GM18907 (cell line): ENCODE results near the gene MICAL2.

Experiments
- ATAC-seq: cut with Tn5 transposase; IDR thresholded peaks from one replicate; pipeline ENCODE4 v1.9.1; 2021; ENCODE audit warnings: mild to moderate bottlenecking, moderate library complexity; ENCODE audit not compliant: unreplicated experiment

MICAL2 gene

GRCh38 chr11:12183827-12184620 lies 73.6 kb downstream of the MICAL2 start:
- ATAC-seq, result no peak

GRCh38 chr11:12184699-12185098 lies 74.3 kb downstream of the MICAL2 start:
- no peak for ATAC-seq

DNA sequence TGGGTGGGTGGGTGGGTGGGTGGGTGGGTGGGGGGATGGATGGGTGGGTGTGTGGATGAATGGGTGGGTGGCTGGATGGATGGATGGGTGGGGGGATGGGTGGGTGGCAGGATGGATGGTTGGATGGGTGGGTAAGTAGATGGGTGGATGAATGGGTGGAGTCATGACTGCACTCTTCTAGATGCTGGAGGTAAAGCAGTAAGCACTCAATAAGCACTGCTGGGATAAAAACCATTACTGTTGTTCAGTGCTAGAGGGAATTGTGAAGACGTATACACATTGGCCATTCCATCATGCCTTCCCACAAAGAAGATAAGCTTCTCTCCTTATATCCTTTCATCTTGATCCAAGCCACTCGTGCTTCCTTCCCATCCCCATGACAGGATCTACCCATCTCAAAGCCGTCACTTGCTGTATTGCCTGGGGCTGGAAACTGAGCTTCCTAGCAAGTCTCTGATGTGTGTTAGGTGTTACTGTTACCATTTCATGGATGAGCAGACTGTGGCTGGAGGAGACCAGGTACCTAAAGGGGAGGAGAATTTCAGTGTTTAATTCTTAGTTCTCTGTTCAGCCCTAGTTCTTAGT lies 74.8 kb downstream of the MICAL2 start:
- no peak for ATAC-seq

DNA sequence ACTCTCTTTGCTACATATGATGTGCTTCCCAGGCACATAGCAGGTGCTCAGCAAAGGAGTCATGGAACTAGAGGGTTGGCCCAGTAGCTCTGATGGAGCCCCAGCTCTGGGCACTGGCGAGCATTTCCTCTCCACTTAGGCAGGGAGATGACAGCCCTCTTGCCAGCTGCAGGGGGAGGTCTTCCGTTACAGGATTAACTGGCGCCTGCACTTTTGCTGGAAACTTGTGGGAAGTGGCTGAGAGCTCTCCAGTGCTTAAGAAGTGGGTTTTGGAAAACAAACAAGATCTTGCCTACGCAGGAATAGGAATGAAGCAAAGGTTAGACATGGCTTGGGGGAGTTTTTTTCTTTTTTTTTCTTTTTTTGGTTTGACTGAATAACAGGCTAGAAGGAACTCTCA lies 75.5 kb downstream of the MICAL2 start:
- ATAC-seq, result no peak

DNA sequence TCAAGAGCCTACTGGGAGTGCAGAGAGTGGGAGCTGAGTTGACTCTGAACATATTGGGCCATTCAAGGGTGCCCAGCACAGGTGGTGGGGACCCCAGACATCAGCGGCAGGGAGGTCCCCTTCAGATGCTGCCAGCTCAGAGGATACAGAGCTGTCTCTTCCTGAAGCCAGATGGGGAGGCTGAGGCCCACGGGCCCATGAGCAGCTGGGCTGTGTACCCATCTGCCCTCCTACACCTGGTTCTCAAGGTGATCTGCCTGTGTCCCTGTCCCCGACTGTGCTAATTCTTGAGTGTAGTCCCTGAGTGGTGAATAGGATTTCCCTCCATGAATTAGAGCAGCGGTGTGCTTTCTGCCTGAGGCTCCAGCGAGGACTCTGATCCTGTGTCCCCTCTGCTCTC lies 76.3 kb downstream of the MICAL2 start:
- ATAC-seq, result no peak

DNA sequence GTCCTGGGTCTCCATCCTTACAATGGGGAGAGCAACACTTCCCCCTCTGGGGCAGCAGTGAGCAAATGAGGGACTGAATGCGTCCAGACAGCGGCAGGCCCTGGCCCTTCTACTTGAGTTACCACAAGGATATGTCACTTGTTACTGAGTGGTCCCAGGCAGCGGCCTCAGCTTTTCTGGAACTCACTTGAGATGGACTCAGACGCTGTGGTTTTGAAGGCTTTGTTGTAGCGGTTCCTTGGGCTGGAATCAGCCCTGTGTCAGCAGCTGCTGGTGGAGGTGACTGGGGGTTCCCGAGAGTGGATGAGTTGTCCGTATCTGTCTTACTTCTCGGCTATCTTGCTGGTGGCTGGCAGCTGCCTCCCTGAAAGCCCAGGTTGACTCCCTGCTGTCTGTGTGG lies 77.0 kb downstream of the MICAL2 start:
- ATAC-seq, result no peak

DNA sequence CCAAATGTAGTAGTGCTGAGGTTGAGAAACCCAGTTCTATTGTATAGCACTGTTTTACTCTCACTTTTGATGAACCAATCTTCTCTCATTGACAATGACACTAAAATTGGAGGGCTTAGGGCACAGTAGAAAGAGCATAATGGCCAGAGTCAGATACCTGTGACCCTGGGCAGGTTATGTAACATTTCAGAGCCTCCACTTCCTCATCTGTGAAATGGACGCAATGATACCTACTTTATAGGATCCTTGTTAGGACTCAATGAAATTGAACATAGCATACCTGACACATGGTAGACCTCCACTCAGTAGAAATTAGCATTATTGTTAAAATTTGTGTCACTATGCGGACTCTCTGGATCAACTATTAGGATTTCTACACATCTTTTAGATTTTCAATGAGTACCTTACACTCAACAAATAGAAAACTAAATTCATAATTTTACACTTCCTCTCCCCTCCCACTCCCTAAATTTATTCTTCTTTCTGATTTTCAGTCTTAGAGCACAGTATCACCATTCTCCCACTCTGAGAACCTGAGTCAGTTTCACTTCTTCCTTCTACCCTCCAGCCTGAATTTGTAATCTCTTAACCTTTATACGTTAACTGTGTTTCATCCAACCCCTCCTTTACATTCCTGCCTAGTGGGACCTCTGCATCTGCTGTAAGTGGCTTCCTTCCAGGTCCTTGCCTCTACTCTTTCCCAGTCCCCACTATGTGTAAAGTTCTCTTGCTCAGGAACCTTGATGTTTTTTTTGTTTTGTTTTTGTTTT lies 78.3 kb downstream of the MICAL2 start:
- peak; percentile 76 for ATAC-seq

DNA sequence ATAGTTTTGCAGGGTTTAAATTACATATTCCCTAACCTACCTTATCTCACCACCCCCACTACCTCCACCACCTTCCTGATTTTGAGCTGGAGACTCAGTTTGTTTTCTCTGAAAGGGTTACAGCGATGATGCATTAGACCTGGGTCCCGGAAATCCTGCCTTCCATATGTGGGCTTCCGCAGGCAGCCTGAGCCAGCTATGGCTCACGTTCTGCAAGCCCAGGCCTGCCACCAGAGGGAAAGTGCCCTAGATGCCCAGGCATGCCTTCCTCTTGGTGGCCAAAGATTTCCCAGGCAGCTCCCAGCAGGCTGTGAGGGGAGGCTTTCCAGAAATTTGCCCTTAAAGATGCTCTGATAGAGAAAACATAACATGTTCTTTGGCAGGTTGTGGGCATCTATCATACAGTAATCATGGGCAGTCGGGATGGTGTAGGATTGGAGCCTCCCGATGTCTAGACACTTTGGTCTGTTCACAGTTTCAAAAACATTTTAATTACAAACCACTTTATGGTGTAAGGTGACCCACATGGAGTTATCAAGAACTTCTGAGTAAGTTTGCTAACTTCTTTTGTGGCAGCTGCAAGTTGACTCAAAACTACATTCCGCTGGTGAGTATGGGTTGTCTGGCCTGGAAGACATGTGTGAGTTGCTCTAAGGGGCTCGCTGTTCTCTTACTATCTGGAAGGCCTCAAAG lies 79.3 kb downstream of the MICAL2 start:
- ATAC-seq, result no peak

DNA sequence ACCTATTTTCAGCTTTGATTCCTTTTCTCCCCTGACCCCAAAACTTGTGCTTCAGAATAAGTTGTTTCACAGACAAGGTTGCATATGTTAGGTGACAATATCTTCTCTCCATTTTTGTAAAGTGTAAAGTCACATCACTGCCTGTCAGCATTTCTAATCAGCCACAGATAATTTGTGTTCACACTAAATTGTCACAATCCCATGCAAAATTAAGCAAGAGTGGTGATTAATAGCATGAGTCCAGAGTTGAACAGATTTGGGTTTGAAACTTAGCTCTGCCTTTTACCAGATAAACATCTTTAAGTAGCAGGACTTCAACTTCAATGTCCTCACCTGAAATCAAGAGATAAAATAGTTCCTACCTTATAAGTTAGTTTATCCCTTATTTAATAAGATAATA lies 80.1 kb downstream of the MICAL2 start:
- ATAC-seq, result no peak

GRCh38 chr11:12192794-12193514 lies 82.6 kb downstream of the MICAL2 start:
- ATAC-seq, result no peak

DNA sequence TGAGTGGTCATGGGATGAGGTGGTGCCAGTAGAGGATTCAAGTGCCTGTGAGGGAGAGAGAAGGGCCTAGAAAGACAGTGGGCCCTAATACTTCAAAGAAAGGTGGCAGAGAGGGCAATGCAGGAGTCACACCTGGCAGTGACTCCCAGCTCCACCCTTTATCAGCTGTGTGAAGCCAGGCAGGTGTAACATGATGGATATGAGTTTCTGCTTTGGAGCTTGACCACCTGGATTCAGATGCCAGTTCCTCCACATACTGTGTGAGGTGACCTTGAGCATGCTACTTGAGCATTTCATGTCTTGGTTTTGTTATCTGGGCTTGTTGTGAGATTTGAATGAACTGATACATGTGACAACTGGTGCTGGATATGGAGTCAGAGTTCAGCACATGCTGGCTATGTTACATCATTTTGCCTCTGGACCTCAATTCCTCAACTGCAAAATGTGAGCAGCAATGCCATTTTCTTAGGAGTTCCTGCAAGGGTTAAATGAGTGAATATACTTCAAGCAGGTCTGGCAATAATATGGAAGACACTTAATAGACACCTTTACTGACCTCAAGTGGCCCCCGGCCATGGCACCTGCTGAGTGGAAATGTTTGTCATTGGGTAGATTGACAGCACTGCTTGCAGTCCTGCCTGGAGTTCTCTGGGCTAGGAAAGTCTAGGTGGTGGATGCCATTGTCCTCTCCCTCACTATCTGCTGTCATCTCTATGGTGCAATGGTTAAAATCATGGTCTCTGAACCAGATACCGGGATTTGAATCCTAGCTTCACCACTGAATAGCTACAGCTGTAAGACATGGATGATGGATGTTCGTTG lies 83.3 kb downstream of the MICAL2 start:
- no peak for ATAC-seq

DNA sequence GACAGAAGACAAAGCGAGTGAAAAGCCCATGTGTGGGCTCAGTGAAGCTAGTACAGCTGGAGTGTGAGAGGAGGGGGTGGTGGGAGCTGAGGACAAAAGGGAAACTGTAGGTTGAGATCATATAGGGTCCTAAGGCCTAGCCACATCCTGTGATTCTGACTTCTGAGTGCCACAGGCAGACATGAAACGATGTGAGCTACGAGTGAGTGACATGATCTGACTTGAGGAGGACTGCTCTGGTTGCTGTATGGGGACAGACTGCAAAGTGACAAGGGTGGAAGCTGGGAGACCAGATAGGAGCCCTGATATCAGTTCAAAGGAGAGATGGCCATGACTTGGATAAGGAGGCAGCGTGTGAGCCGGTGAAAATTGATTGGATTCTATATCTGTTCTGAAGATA lies 85.4 kb downstream of the MICAL2 start:
- peak; percentile 82 for ATAC-seq

- no peak for ATAC-seq
These were observed 85.9 kb downstream of the MICAL2 start for GRCh38 chr11:12196308-12196707.

DNA sequence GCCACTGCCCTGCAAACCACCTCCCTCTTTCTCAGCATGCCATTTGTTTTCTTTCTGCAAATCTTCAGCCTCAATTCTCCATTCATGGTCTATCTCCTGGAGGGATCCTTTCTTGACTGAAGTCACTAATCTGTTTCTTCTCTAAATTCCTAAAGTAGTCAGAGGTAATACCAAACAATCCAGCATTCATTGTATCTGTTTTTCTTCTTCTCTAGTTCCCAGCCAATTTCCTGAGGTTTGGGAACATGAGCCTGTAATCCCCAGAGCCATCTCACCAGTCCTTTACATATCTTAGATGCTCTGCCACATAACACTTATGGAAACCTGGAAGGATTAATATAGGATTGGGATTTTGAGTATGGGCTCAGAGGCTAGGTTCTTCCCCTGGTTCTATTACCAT lies 86.5 kb downstream of the MICAL2 start:
- ATAC-seq, result no peak

- ATAC-seq, result no peak
These were observed 88.1 kb downstream of the MICAL2 start for GRCh38 chr11:12198251-12199222.

GRCh38 chr11:12199231-12199948 lies 89.0 kb downstream of the MICAL2 start:
- no peak for ATAC-seq

- no peak for ATAC-seq
These were observed 90.0 kb downstream of the MICAL2 start for GRCh38 chr11:12200279-12200990.
